Testis (tissue), 3 donors: ENCODE measurements around the gene POLR1A. TPM values are rescaled to one million over a fixed set of nuclear protein-coding genes. Genes with fewer than 3 reads are reported as not detected.

Source experiments
- DNase-seq: peaks from one replicate; pipeline ENCODE4 v3.0.0-alpha.2; 2019
- H3K27ac ChIP-seq, 2 donors: fragments of 200-600 bp; sonication (generic); one replicate each; pipeline ENCODE4 v1.5.1; 2019
- H3K27me3 ChIP-seq: fragments of 200-600 bp; sonication (generic); one replicate; pipeline ENCODE4 v1.5.1; 2019
- H3K36me3 ChIP-seq: fragments of 200-600 bp; sonication (generic); one replicate; pipeline ENCODE4 v1.5.1; 2017; ENCODE audit warnings: low read depth; ENCODE audit errors: missing control alignments
- H3K4me1 ChIP-seq: fragments of 200-600 bp; sonication (generic); one replicate; pipeline ENCODE4 v1.5.1; 2019
- H3K4me3 ChIP-seq, 2 donors: fragments of 200-600 bp; sonication (generic); one replicate each; pipeline ENCODE4 v1.5.1; 2017 to 2019
- H3K9me3 ChIP-seq: fragments of 200-600 bp; sonication (generic); one replicate; pipeline ENCODE4 v1.5.1; 2017
- POLR2A ChIP-seq: fragments of 450-650 bp; IDR thresholded peaks from one replicate; pipeline ENCODE4 v1.6.1; 2017; ENCODE audit warnings: antibody characterized with exemption, mild to moderate bottlenecking, moderate library complexity
- WGBS, 2 donors: methylation state at CpG; one replicate each; pipeline ENCODE4 v1.1.5; 2018; 5-methylcytosine and 5-hydroxymethylcytosine counted together
- intact Hi-C: fragments of 100-400 bp; cut with DNase I; formaldehyde crosslinking; loops from one replicate; pipeline ENCODE4 v1.15.1; 2023; ENCODE audit warnings: low total_unique reads
- polyA plus RNA-seq: library from polyadenylated mRNA; stranded (reverse); fragments of 350-450 nt; fragmentation: Illumina TruSeq; extraction: RNeasy Lipid Tissue Mini Kit (QIAGEN cat#74804); gene quantifications from one replicate; pipeline ENCODE4 v1.2.3, GENCODE V29; 2014; ENCODE audit warnings: low read depth, low replicate concordance; ENCODE audit not compliant: insufficient read depth
- total RNA-seq, 2 donors: library from RNA; depleted of rRNA; stranded (reverse); fragments of >200 nt; gene quantifications; one replicate each; pipeline ENCODE4 v1.2.3, GENCODE V29; 2016
- TF ChIP-seq, protein P1 (sequence below), 3 experiments: fragments of 450-650 bp in 2 of 3; fragments of 200-600 bp in 1 of 3; sonication (generic) in 1 of 3; IDR thresholded peaks; one replicate each; pipeline ENCODE4 v1.5.1; 2016 to 2019; ENCODE audit warnings: antibody characterized with exemption in 3 of 3, mild to moderate bottlenecking in 2 of 3, moderate library complexity in 1 of 3

Gene POLR1A
- total and polyA plus RNA-seq, 3 donors from 2014 or later: 20.0 to 28.7 (median 28.1) TPM

GRCh38 chr2:86087936-86088850 lies 17.5 kb downstream of the POLR1A start:
- Histone ChIP-seq H3K27ac (no peak overlapping the region), H3K36me3 (no peaks in the 10 kb centered on the region), H3K9me3 (no peaks in the 10 kb centered on the region), H3K27me3 (no peaks in the 10 kb centered on the region), H3K4me1 (no peaks in the 10 kb centered on the region), H3K4me3 (no peak overlapping the region)
- TF ChIP-seq POLR2A: no peak
- TF ChIP-seq, protein P1, sequence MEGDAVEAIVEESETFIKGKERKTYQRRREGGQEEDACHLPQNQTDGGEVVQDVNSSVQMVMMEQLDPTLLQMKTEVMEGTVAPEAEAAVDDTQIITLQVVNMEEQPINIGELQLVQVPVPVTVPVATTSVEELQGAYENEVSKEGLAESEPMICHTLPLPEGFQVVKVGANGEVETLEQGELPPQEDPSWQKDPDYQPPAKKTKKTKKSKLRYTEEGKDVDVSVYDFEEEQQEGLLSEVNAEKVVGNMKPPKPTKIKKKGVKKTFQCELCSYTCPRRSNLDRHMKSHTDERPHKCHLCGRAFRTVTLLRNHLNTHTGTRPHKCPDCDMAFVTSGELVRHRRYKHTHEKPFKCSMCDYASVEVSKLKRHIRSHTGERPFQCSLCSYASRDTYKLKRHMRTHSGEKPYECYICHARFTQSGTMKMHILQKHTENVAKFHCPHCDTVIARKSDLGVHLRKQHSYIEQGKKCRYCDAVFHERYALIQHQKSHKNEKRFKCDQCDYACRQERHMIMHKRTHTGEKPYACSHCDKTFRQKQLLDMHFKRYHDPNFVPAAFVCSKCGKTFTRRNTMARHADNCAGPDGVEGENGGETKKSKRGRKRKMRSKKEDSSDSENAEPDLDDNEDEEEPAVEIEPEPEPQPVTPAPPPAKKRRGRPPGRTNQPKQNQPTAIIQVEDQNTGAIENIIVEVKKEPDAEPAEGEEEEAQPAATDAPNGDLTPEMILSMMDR (IDR thresholded peaks at IDR 0.05): peak; percentile 29 to 60 (median 35)
- 79 to 81% methylated on average over 14 of the region's 14 CpGs for WGBS, 2 donors
- intact Hi-C loops: no loop called here
- no peak for DNase-seq

DNA sequence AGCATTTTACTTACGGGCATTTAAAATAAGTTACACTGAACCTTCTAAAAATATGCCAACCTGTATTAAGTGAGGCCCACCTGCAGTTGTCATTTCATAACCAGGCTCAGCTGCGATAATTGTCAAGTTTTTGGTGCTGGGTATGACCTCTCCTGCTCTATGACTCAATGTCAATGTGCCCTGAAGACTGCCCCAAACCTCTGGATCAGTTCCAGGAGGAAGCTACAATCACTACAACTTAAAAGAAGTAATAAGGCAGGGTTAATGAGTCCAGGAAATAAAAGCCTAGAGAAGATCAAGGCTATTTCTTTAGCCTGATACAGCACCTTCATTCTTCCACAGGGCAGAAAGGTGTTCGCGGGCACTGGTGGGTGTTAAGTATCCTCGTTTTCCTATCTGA lies 22.9 kb downstream of the POLR1A start:
- DNase-seq: no peak
- Histone ChIP-seq H3K4me1 (no peaks in the 10 kb centered on the region), H3K27ac (no peak overlapping the region), H3K36me3 (no peaks in the 10 kb centered on the region), H3K9me3 (no peaks in the 10 kb centered on the region), H3K27me3 (no peaks in the 10 kb centered on the region), H3K4me3 (no peak overlapping the region)
- WGBS, 2 donors: 90 to 92% methylated on average over 5 of the region's 5 CpGs
- TF ChIP-seq, protein P1 (IDR thresholded peaks at IDR 0.05): no peak
- TF ChIP-seq POLR2A: no peak
- intact Hi-C loops: no loop called here

DNA sequence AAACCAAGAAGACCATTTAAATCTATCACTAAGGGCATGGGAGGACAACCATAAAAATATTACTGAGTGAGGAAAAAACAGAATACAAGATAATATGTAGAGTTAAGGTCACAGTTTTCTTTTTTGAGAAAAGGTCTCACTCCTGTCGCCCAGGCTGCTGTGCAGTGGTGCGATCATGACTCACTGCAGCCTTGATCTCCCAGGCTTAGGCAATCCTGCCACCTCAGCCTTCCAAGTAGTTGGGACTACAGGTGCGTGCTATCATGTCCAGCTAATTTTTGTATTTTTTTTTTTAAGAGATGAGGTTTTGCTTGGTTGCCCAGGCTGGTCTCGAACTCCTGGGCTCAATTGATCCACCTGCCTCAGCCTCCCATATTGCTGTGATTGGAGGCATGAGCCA lies 24.0 kb downstream of the POLR1A start:
- Histone ChIP-seq H3K27me3 (no peaks in the 10 kb centered on the region), H3K27ac (no peak overlapping the region), H3K4me3 (no peak overlapping the region), H3K9me3 (no peaks in the 10 kb centered on the region), H3K4me1 (no peaks in the 10 kb centered on the region), H3K36me3 (no peaks in the 10 kb centered on the region)
- intact Hi-C loops: no loop called here
- DNase-seq: no peak
- 91 to 96% methylated on average over 4 of the region's 4 CpGs for WGBS, 2 donors
- TF ChIP-seq POLR2A: no peak
- TF ChIP-seq, protein P1 (IDR thresholded peaks at IDR 0.05): no peak

GRCh38 chr2:86079981-86080911 lies 25.4 kb downstream of the POLR1A start:
- WGBS, 2 donors: 43 to 60% methylated on average over 11 to 14 of the region's 14 CpGs
- H3K9me3 ChIP-seq: no peaks in the 10 kb centered on the region
- no peak overlapping the region for H3K27ac ChIP-seq
- no peaks in the 10 kb centered on the region for H3K27me3 ChIP-seq
- no peaks in the 10 kb centered on the region for H3K4me1 ChIP-seq
- no peaks in the 10 kb centered on the region for H3K36me3 ChIP-seq
- no peak for TF ChIP-seq POLR2A
- TF ChIP-seq, protein P1 (IDR thresholded peaks at IDR 0.05): peak; percentile 73 to 80 (median 75)
- DNase-seq: peak; percentile 90
- intact Hi-C loops: loop anchor here (5.0 to 10.0 kb wide), 2 partner anchors 195 to 253 kb away; partner anchors contain the start of gene ST3GAL5
- H3K4me3 ChIP-seq: no peak overlapping the region
